ENCODE results near the gene PON2. TPM values are rescaled to one million over a fixed set of nuclear protein-coding genes. Genes with fewer than 3 reads are reported as not detected.
A peak's percentile ranks its signal among the peaks of the same experiment; 100 is the strongest.

The PON2 gene
- total and polyA plus RNA-seq, 2 donors (not counting 1 experiment from before 2014, with no cell fraction given): 7.5 to 8.3 TPM

DNA sequence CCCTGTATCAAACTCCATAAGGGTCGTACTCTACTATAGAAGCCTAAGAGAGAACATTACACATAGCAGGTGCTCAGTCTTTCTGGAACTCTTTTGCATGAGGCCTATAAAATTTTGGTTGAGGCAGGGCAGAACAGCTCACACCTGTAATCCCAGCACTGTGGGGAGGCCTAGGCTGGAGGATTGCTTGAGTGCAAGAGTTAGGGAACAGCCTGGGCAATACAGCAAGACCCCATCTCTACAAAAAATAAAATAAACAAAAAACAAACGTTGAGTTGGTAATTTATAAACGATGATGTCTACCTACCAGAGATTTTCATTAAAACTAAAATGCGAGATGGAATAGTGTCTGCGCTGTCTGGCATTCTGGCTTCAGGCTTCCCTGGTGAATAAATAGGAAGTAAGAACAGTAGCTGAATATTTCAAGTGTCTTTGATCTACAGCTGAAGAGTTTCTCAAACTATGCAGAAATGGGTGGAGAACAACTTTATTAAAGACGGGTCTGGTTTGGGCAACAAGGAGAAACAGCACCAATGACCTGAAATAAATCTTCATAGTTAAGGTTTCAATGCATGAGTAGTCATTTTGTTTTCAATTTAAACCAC is 774 bp downstream of the PON2 start:
- Histone ChIP-seq H2AFZ (ENCODE audit: insufficient read depth, low read depth, low read length, poor library complexity, severe bottlenecking) (peak overlapping the region; percentile 95), H3K4me1 (ENCODE audit: control insufficient read depth in 2 of 2, insufficient read depth in 2 of 2, low read length in 2 of 2) (peaks cover 7 to 16% of the 10 kb centered on the region in 2 donors), H3K4me2 (replicated peaks; ENCODE audit: low read depth, low read length, poor library complexity, severe bottlenecking) (peak overlapping the region; percentile 92), H3K36me3 (replicated peaks in 1 of 2; ENCODE audit: control extremely low read depth in 1 of 2, control insufficient read depth in 1 of 2, extremely low read depth in 1 of 2, insufficient read depth in 2 of 2, low read length in 1 of 2) (no peaks in the 10 kb centered on the region), H3K27me3 (replicated peaks in 1 of 4; ENCODE audit: control extremely low read depth in 1 of 4, control insufficient read depth in 3 of 4, insufficient read depth in 4 of 4, low read length in 3 of 4) (no peaks in the 10 kb centered on the region), H4K20me1 (ENCODE audit: control insufficient read depth, insufficient read depth, low read length, poor library complexity, severe bottlenecking) (no peaks in the 10 kb centered on the region), H3K9ac (ENCODE audit: low read length) (peak overlapping the region; percentile 79), H3K9me3 (ENCODE audit: control extremely low read depth in 1 of 3, control insufficient read depth in 2 of 3, insufficient read depth in 1 of 3, low read length in 2 of 3) (no peaks in the 10 kb centered on the region), H3K27ac (ENCODE audit: low read length in 2 of 2) (peak overlapping the region in 1 of 2 donors; percentile 73), H3K79me2 (ENCODE audit: control insufficient read depth, insufficient read depth, low read length) (no peaks in the 10 kb centered on the region), H3K4me3 (ENCODE audit: control extremely low read depth in 1 of 5, extremely low read depth in 1 of 5, insufficient read depth in 1 of 5, low read depth in 2 of 5, low read length in 4 of 5) (peak overlapping the region; percentile 47 to 76 (median 64))
- WGBS (ENCODE audit: insufficient coverage): 57% methylated on average over 3 of the region's 6 CpGs
- DNase-seq (no peak), ATAC-seq (ENCODE audit: low read depth) (no peak)
- ChIA-PET CTCF (interaction anchor here (0.6 kb wide), 1 partner anchor 29 kb away, joined by 3 read pairs; no protein-coding TSS in a partner anchor), POLR2A (no interaction called here)
- Mint-ChIP-seq H3K4me3 (peak overlapping the region; percentile 70), H3K27me3 (peaks cover 3% of the 10 kb centered on the region), H3K27ac (peak overlapping the region; percentile 1), H3K4me1 (peaks cover 16% of the 10 kb centered on the region), H3K9me3 (ENCODE audit: insufficient read depth) (no peaks in the 10 kb centered on the region)
- TF ChIP-seq, protein P1, sequence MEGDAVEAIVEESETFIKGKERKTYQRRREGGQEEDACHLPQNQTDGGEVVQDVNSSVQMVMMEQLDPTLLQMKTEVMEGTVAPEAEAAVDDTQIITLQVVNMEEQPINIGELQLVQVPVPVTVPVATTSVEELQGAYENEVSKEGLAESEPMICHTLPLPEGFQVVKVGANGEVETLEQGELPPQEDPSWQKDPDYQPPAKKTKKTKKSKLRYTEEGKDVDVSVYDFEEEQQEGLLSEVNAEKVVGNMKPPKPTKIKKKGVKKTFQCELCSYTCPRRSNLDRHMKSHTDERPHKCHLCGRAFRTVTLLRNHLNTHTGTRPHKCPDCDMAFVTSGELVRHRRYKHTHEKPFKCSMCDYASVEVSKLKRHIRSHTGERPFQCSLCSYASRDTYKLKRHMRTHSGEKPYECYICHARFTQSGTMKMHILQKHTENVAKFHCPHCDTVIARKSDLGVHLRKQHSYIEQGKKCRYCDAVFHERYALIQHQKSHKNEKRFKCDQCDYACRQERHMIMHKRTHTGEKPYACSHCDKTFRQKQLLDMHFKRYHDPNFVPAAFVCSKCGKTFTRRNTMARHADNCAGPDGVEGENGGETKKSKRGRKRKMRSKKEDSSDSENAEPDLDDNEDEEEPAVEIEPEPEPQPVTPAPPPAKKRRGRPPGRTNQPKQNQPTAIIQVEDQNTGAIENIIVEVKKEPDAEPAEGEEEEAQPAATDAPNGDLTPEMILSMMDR (IDR thresholded peaks at IDR 0.05): no peak
- TF ChIP-seq EZH2 (IDR thresholded peaks at IDR 0.05; ENCODE audit: borderline replicate concordance, insufficient read depth, low read depth, low read length, poor library complexity, severe bottlenecking): no peak
- intact Hi-C loops (cut with micrococcal nuclease): no loop called here

DNA sequence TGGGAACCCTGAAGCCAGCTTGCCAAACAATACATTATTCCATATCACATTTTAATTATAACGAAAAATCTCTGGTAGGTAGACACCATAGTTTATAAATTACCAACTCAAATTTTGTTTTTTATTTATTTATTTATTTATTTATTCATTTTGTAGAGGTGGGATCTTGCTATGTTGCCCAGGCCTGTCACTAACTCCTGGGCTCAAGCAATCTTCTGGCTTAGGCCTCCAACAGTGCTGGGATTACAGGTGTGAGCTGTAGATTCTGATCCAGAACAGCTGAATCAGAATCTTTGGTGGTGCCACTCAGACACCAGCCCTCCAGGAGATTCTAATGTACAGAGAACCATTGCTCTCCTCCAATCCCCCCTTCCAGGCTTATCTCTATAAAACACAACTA is 1.7 kb downstream of the PON2 start:
- CTCF ChIA-PET: no interaction called here
- intact Hi-C loops (cut with micrococcal nuclease): no loop called here
- H3K4me2 ChIP-seq (replicated peaks; ENCODE audit: low read depth, low read length, poor library complexity, severe bottlenecking): no peak overlapping the region

More for the DNA sequence above, 1.7 kb downstream of the PON2 start:
- WGBS (ENCODE audit: insufficient coverage): no CpG with 5 or more reads among the region's 1 CpG
- H3K27me3 Mint-ChIP-seq: peaks cover 3% of the 10 kb centered on the region
- peaks cover 7 to 16% of the 10 kb centered on the region in 2 donors for H3K4me1 ChIP-seq (ENCODE audit: control insufficient read depth in 2 of 2, insufficient read depth in 2 of 2, low read length in 2 of 2)
- no peaks in the 10 kb centered on the region for H3K9me3 ChIP-seq (ENCODE audit: control extremely low read depth in 1 of 3, control insufficient read depth in 2 of 3, insufficient read depth in 1 of 3, low read length in 2 of 3)
- POLR2A ChIA-PET: no interaction called here
- H3K27me3 ChIP-seq (replicated peaks in 1 of 4; ENCODE audit: control extremely low read depth in 1 of 4, control insufficient read depth in 3 of 4, insufficient read depth in 4 of 4, low read length in 3 of 4): no peaks in the 10 kb centered on the region
- H3K27ac Mint-ChIP-seq: no peak overlapping the region
- DNase-seq: no peak
- no peaks in the 10 kb centered on the region for H3K9me3 Mint-ChIP-seq (ENCODE audit: insufficient read depth)
- no peak overlapping the region for H3K27ac ChIP-seq (ENCODE audit: low read length in 2 of 2)
- H3K79me2 ChIP-seq (ENCODE audit: control insufficient read depth, insufficient read depth, low read length): no peaks in the 10 kb centered on the region
- H3K4me3 Mint-ChIP-seq: no peak overlapping the region
- H3K9ac ChIP-seq (ENCODE audit: low read length): no peak overlapping the region
- H3K4me3 ChIP-seq (ENCODE audit: control extremely low read depth in 1 of 5, extremely low read depth in 1 of 5, insufficient read depth in 1 of 5, low read depth in 2 of 5, low read length in 4 of 5): no peak overlapping the region
- no peak overlapping the region for H2AFZ ChIP-seq (ENCODE audit: insufficient read depth, low read depth, low read length, poor library complexity, severe bottlenecking)
- H4K20me1 ChIP-seq (ENCODE audit: control insufficient read depth, insufficient read depth, low read length, poor library complexity, severe bottlenecking): no peaks in the 10 kb centered on the region
- ATAC-seq (ENCODE audit: low read depth): no peak
- TF ChIP-seq, protein P1 (IDR thresholded peaks at IDR 0.05): no peak
- no peak for TF ChIP-seq EZH2 (IDR thresholded peaks at IDR 0.05; ENCODE audit: borderline replicate concordance, insufficient read depth, low read depth, low read length, poor library complexity, severe bottlenecking)
- no peaks in the 10 kb centered on the region for H3K36me3 ChIP-seq (replicated peaks in 1 of 2; ENCODE audit: control extremely low read depth in 1 of 2, control insufficient read depth in 1 of 2, extremely low read depth in 1 of 2, insufficient read depth in 2 of 2, low read length in 1 of 2)
- H3K4me1 Mint-ChIP-seq: peaks cover 16% of the 10 kb centered on the region
